B cell (primary cell): ENCODE measurements around the gene HSPA12A. TPM values are rescaled to one million over a fixed set of nuclear protein-coding genes. Genes with fewer than 3 reads are reported as not detected.

Experiments
- ATAC-seq: fragments of 200-7000 bp; cut with Tn5 transposase; one replicate; pipeline ENCODE4 v1.10.0; 2021; ENCODE audit warnings: low read depth, mild to moderate bottlenecking, moderate number of reproducible peaks, moderate library complexity
- CTCF ChIA-PET: fragments of 350-600 bp; sonication (Branson Sonifier 250); formaldehyde crosslinking; loops from one replicate; lab custom pipeline; 2021; ENCODE audit warnings: antibody characterized with exemption, inconsistent platforms; lab: Charles Lee
- POLR2A ChIA-PET: fragments of 350-600 bp; sonication (Branson Sonifier 250); formaldehyde crosslinking; loops from one replicate; lab custom pipeline; 2021; ENCODE audit warnings: antibody characterized with exemption; lab: Charles Lee
- DNase-seq: peaks from one replicate; pipeline ENCODE4 v3.0.0; 2013
- H2AFZ ChIP-seq: 2 replicates; pipeline ENCODE4 v1.6.1; 2012; ENCODE audit warnings: mild to moderate bottlenecking, low read depth, low read length; ENCODE audit not compliant: insufficient read depth, poor library complexity, severe bottlenecking
- H3K27ac ChIP-seq, 2 donors: 1 replicate in 1 of 2; 2 replicates in 1 of 2; pipeline ENCODE4 v1.5.1; 2012 to 2013; ENCODE audit warnings: low read length in 2 of 2, mild to moderate bottlenecking in 2 of 2, moderate library complexity in 1 of 2
- H3K27me3 ChIP-seq, 4 experiments: fragments of 200-600 bp in 1 of 4; sonication (generic) in 1 of 4; replicated peaks in 1 of 4; 1 replicate in 2 of 4; 2 replicates in 2 of 4; pipeline versions ENCODE4 v1.6.1 to v1.7.0; 2013 to 2016; ENCODE audit warnings: low read length in 3 of 4, mild to moderate bottlenecking in 2 of 4, mixed read lengths in 1 of 4, moderate library complexity in 1 of 4; ENCODE audit not compliant: insufficient read depth in 4 of 4, control insufficient read depth in 3 of 4; ENCODE audit errors: control extremely low read depth in 1 of 4
- H3K36me3 ChIP-seq, 2 experiments: replicated peaks in 1 of 2; 1 replicate in 1 of 2; 2 replicates in 1 of 2; pipeline versions ENCODE4 v1.6.1 to v1.7.1; 2013; ENCODE audit warnings: low read length in 1 of 2; ENCODE audit not compliant: insufficient read depth in 2 of 2, control insufficient read depth in 1 of 2; ENCODE audit errors: control extremely low read depth in 1 of 2, extremely low read depth in 1 of 2
- H3K4me1 ChIP-seq, 2 donors: fragments of 200-600 bp in 1 of 2; sonication (generic) in 1 of 2; 1 replicate in 1 of 2; 2 replicates in 1 of 2; pipeline versions ENCODE4 v1.5.1 to v1.6.1; 2013 to 2017; ENCODE audit warnings: low read length in 2 of 2; ENCODE audit not compliant: control insufficient read depth in 2 of 2, insufficient read depth in 2 of 2
- H3K4me2 ChIP-seq: replicated peaks from 2 replicates; pipeline ENCODE3; 2012; ENCODE audit warnings: mild to moderate bottlenecking, low read depth, low read length; ENCODE audit not compliant: poor library complexity, severe bottlenecking
- H3K4me3 ChIP-seq, 5 experiments: fragments of 200-600 bp in 1 of 5; sonication (generic) in 1 of 5; 1 replicate in 3 of 5; 2 replicates in 2 of 5; pipeline versions ENCODE4 v1.5.1 to v1.7.0; 2011 to 2016; ENCODE audit warnings: low read length in 4 of 5, mild to moderate bottlenecking in 4 of 5, low read depth in 2 of 5, control low read depth in 1 of 5, moderate library complexity in 1 of 5; ENCODE audit not compliant: insufficient read depth in 1 of 5; ENCODE audit errors: control extremely low read depth in 1 of 5, extremely low read depth in 1 of 5
- H3K79me2 ChIP-seq: fragments of 200-600 bp; sonication (generic); one replicate; pipeline ENCODE4 v1.6.0; 2016; ENCODE audit warnings: low read length; ENCODE audit not compliant: control insufficient read depth, insufficient read depth
- H3K9ac ChIP-seq: fragments of 200-600 bp; sonication (generic); 2 replicates; pipeline ENCODE4 v1.6.1; 2017; ENCODE audit warnings: mild to moderate bottlenecking, low read length, moderate library complexity
- H3K9me3 ChIP-seq, 3 donors: one replicate each; pipeline versions ENCODE4 v1.6.1 to v1.7.1; 2013; ENCODE audit warnings: low read length in 2 of 3; ENCODE audit not compliant: control insufficient read depth in 2 of 3, insufficient read depth in 1 of 3; ENCODE audit errors: control extremely low read depth in 1 of 3
- H4K20me1 ChIP-seq: 2 replicates; pipeline ENCODE4 v1.6.0; 2012; ENCODE audit warnings: mild to moderate bottlenecking, low read length; ENCODE audit not compliant: insufficient read depth, control insufficient read depth, poor library complexity, severe bottlenecking
- H3K27ac Mint-ChIP-seq: one replicate; pipeline ENCODE4 v1.8.0; 2021; ENCODE audit warnings: mixed read lengths
- H3K27me3 Mint-ChIP-seq: one replicate; pipeline ENCODE4 v1.8.0; 2021; ENCODE audit warnings: mixed read lengths
- H3K4me1 Mint-ChIP-seq: one replicate; pipeline ENCODE4 v1.8.0; 2021; ENCODE audit warnings: mixed read lengths
- H3K4me3 Mint-ChIP-seq: one replicate; pipeline ENCODE4 v1.8.0; 2021; ENCODE audit warnings: mixed read lengths
- H3K9me3 Mint-ChIP-seq: one replicate; pipeline ENCODE4 v1.8.0; 2022; ENCODE audit warnings: mixed read lengths; ENCODE audit not compliant: insufficient read depth
- EZH2 ChIP-seq: IDR thresholded peaks from 2 replicates; pipeline ENCODE4 v1.6.1; 2012; ENCODE audit warnings: borderline replicate concordance, low read depth, mild to moderate bottlenecking, moderate library complexity, low read length; ENCODE audit not compliant: insufficient read depth, poor library complexity, severe bottlenecking
- WGBS: methylation state at CpG from one replicate; pipeline ENCODE4 v1.1.5; 2013; ENCODE audit warnings: missing lambda C conversion rate; ENCODE audit not compliant: insufficient coverage; 5-methylcytosine and 5-hydroxymethylcytosine counted together
- intact Hi-C: fragments of 100-400 bp; cut with micrococcal nuclease; formaldehyde crosslinking; loops from one replicate; pipeline ENCODE4 v1.10.0; 2022
- polyA plus RNA-seq: library from polyadenylated mRNA; depleted of rRNA; stranded (reverse); fragments of >200 nt; gene quantifications from 2 replicates; pipeline ENCODE4 v1.2.3, GENCODE V29; 2012
- total RNA-seq, 2 donors: library from RNA; stranded (reverse); fragments of 120-200 nt in 1 of 2; gene quantifications; 1 replicate in 1 of 2; 2 replicates in 1 of 2; pipeline versions ENCODE4 v1.2.3 to v1.2.4, GENCODE V29; 2013 to 2022
- TF ChIP-seq, protein P1 (sequence below): fragments of 200-600 bp; IDR thresholded peaks from one replicate; pipeline ENCODE4 v1.8.0; 2022; ENCODE audit warnings: antibody characterized with exemption, mild to moderate bottlenecking

The HSPA12A gene
- total and polyA plus RNA-seq, 2 donors (not counting 1 experiment from before 2014, with no cell fraction given) = 2.1 to 17.7 TPM

DNA sequence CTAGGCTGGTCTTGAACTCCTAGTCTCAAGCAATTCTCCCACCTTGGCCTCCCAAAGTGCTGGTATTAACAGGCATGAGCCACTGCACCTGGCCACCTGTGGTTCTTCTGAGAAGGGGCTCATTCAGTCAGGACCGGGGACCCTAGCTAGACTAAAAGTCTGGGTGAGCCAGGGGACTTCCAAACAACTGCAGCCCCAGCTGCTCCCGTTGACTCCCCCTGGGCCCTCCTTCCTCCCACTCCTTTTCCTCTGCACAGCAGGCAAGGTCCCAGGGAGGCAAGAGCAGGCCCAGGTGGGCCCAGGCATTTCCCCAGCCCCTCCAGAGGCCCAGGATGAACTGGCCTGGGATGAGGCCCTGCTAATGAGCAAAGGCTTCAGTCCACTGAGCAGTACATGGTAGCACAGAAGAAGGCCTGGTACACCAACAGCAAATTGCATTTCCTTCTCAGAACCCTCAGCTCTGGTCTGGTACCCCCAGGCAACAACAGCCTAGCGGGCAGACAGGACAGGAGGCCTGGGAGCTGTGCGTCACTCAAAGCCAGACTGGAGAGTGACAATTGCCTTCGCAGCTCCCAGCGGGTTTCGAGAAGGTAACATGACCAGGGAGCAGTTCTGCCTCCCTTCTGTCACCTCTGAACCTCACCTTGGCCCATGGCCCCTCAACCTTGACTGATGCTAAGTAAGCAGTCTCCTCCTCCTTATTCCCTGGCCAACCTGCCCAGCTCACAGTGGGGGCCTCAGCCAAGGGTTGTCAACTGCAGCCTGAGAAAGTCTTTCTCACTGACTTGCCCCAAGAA, 30.7 kb upstream of the HSPA12A start:
- no peak overlapping the region for H3K4me3 Mint-ChIP-seq
- DNase-seq (no peak), ATAC-seq (no peak)
- Histone ChIP-seq H3K27me3 (no peaks in the 10 kb centered on the region), H3K27ac (no peak overlapping the region), H3K79me2 (no peaks in the 10 kb centered on the region), H3K4me3 (no peak overlapping the region), H3K9me3 (no peaks in the 10 kb centered on the region), H2AFZ (no peak overlapping the region), H3K4me2 (no peak overlapping the region), H3K4me1 (no peaks in the 10 kb centered on the region), H3K9ac (no peak overlapping the region), H3K36me3 (no peaks in the 10 kb centered on the region), H4K20me1 (no peaks in the 10 kb centered on the region)
- intact Hi-C loops = no loop called here
- H3K27ac Mint-ChIP-seq = no peak overlapping the region
- no peak for TF ChIP-seq EZH2
- TF ChIP-seq, protein P1, sequence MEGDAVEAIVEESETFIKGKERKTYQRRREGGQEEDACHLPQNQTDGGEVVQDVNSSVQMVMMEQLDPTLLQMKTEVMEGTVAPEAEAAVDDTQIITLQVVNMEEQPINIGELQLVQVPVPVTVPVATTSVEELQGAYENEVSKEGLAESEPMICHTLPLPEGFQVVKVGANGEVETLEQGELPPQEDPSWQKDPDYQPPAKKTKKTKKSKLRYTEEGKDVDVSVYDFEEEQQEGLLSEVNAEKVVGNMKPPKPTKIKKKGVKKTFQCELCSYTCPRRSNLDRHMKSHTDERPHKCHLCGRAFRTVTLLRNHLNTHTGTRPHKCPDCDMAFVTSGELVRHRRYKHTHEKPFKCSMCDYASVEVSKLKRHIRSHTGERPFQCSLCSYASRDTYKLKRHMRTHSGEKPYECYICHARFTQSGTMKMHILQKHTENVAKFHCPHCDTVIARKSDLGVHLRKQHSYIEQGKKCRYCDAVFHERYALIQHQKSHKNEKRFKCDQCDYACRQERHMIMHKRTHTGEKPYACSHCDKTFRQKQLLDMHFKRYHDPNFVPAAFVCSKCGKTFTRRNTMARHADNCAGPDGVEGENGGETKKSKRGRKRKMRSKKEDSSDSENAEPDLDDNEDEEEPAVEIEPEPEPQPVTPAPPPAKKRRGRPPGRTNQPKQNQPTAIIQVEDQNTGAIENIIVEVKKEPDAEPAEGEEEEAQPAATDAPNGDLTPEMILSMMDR = no peak
- no peaks in the 10 kb centered on the region for H3K4me1 Mint-ChIP-seq
- H3K9me3 Mint-ChIP-seq = no peaks in the 10 kb centered on the region
- ChIA-PET POLR2A (no interaction called here), CTCF (interaction anchor here (2.6 kb wide), 1 partner anchor 16 kb away, joined by 10 read pairs; no protein-coding TSS in a partner anchor)
- H3K27me3 Mint-ChIP-seq = peaks cover 8% of the 10 kb centered on the region
- WGBS = 84% methylated on average over 7 of the region's 7 CpGs

DNA sequence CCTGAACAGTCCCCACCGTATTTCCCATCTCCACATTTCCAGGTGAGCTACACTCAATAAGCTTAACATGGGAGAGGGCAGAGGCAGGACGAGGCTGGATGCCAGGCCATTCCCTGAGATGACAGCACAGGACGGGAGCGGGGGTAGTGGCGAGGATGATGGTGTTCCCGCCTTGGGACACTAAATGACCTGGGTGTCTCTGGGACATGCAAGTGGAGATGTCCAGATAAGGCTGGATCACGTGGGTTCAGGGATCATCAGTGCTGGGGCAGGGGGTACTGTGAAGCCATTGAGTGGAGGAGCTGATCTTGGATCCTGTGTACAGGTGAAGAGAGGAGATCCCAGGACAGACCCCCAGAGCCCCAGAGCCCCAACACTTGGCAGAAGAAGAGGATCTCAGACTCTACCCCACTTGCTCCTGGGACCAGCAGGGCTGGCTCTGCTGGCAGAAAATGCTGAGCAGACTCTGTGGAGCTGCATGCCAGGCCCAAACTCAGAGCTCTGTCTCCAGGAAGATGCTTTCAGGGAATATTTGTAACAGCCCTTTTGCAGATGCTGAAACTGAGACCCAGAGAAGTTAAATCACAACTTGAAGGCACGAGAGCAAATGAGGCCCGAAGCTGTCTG, 29.7 kb upstream of the HSPA12A start:
- CTCF ChIA-PET = interaction anchor here (2.6 kb wide), 1 partner anchor 17 kb away, joined by 10 read pairs; no protein-coding TSS in a partner anchor
- no peaks in the 10 kb centered on the region for H3K27me3 ChIP-seq
- no peak for ATAC-seq
- no peak overlapping the region for H2AFZ ChIP-seq
- H3K36me3 ChIP-seq = no peaks in the 10 kb centered on the region
- no peak overlapping the region for H3K9ac ChIP-seq
- Mint-ChIP-seq H3K27me3 (peaks cover 12% of the 10 kb centered on the region), H3K27ac (no peak overlapping the region), H3K4me1 (no peaks in the 10 kb centered on the region), H3K9me3 (no peaks in the 10 kb centered on the region), H3K4me3 (no peak overlapping the region)
- TF ChIP-seq EZH2 = no peak
- TF ChIP-seq, protein P1 = no peak
- 88% methylated on average over 9 of the region's 9 CpGs for WGBS
- no peak overlapping the region for H3K4me2 ChIP-seq
- no peaks in the 10 kb centered on the region for H4K20me1 ChIP-seq
- intact Hi-C loops = no loop called here
- H3K4me1 ChIP-seq = no peaks in the 10 kb centered on the region
- no peak overlapping the region for H3K4me3 ChIP-seq
- no peak for DNase-seq
- POLR2A ChIA-PET = no interaction called here
- H3K9me3 ChIP-seq = no peaks in the 10 kb centered on the region
- H3K79me2 ChIP-seq = no peaks in the 10 kb centered on the region
- no peak overlapping the region for H3K27ac ChIP-seq
